ENCODE results near the gene MRPL10. TPM values are rescaled to one million over a fixed set of nuclear protein-coding genes. Genes with fewer than 3 reads are reported as not detected.

The MRPL10 gene
- total RNA-seq, 1 donor from 2014 or later = 59.7 TPM

GRCh38 chr17:47862621-47863440 is 31.5 kb upstream of the MRPL10 start:
- no peak for TF ChIP-seq CTCF (IDR thresholded peaks at IDR 0.05; ENCODE audit: insufficient read depth, low read length, poor library complexity, severe bottlenecking)
- DNase-seq (ENCODE audit: low read depth) = peak; percentile 77
- Histone ChIP-seq H3K4me3 (ENCODE audit: low read depth, low read length) (no peak overlapping the region), H3K36me3 (ENCODE audit: control insufficient read depth, insufficient read depth, low read length) (no peaks in the 10 kb centered on the region), H3K27me3 (ENCODE audit: control insufficient read depth, insufficient read depth, low read length) (no peaks in the 10 kb centered on the region)

GRCh38 chr17:47860386-47860785 is 29.0 kb upstream of the MRPL10 start:
- no peak for TF ChIP-seq CTCF (IDR thresholded peaks at IDR 0.05; ENCODE audit: insufficient read depth, low read length, poor library complexity, severe bottlenecking)
- Histone ChIP-seq H3K27me3 (ENCODE audit: control insufficient read depth, insufficient read depth, low read length) (peaks cover 8% of the 10 kb centered on the region), H3K36me3 (ENCODE audit: control insufficient read depth, insufficient read depth, low read length) (no peaks in the 10 kb centered on the region), H3K4me3 (ENCODE audit: low read depth, low read length) (no peak overlapping the region)
- no peak for DNase-seq (ENCODE audit: low read depth)

GRCh38 chr17:47857551-47858455 is 26.5 kb upstream of the MRPL10 start:
- Histone ChIP-seq H3K4me3 (ENCODE audit: low read depth, low read length) (no peak overlapping the region), H3K36me3 (ENCODE audit: control insufficient read depth, insufficient read depth, low read length) (no peaks in the 10 kb centered on the region), H3K27me3 (ENCODE audit: control insufficient read depth, insufficient read depth, low read length) (peaks cover 19% of the 10 kb centered on the region)
- no peak for DNase-seq (ENCODE audit: low read depth)
- no peak for TF ChIP-seq CTCF (IDR thresholded peaks at IDR 0.05; ENCODE audit: insufficient read depth, low read length, poor library complexity, severe bottlenecking)

GRCh38 chr17:47856830-47857229 is 25.5 kb upstream of the MRPL10 start:
- Histone ChIP-seq H3K36me3 (ENCODE audit: control insufficient read depth, insufficient read depth, low read length) (no peaks in the 10 kb centered on the region), H3K4me3 (ENCODE audit: low read depth, low read length) (no peak overlapping the region), H3K27me3 (ENCODE audit: control insufficient read depth, insufficient read depth, low read length) (peaks cover 28% of the 10 kb centered on the region)
- no peak for DNase-seq (ENCODE audit: low read depth)
- no peak for TF ChIP-seq CTCF (IDR thresholded peaks at IDR 0.05; ENCODE audit: insufficient read depth, low read length, poor library complexity, severe bottlenecking)

- DNase-seq (ENCODE audit: low read depth) = no peak
- no peak overlapping the region for H3K4me3 ChIP-seq (ENCODE audit: low read depth, low read length)
- peaks cover 33% of the 10 kb centered on the region for H3K27me3 ChIP-seq (ENCODE audit: control insufficient read depth, insufficient read depth, low read length)
- no peak for TF ChIP-seq CTCF (IDR thresholded peaks at IDR 0.05; ENCODE audit: insufficient read depth, low read length, poor library complexity, severe bottlenecking)
- H3K36me3 ChIP-seq (ENCODE audit: control insufficient read depth, insufficient read depth, low read length) = no peaks in the 10 kb centered on the region
These were observed 24.4 kb upstream of the MRPL10 start for GRCh38 chr17:47855737-47856136.
